OCI-LY3 (cell line): Measurements from ENCODE around the gene DNM1.

Experiments
- EZH2phosphoT487 ChIP-seq: fragments of 200-600 bp; shearing (Covaris generic); IDR thresholded peaks from 2 replicates; pipeline ENCODE4 v1.6.1; 2018; ENCODE audit warnings: antibody characterized with exemption, mixed run types, low read depth
- TF ChIP-seq, protein P1 (sequence below): fragments of 200-600, 300-600 bp; sonication (generic); IDR thresholded peaks from 2 replicates; pipeline ENCODE4 v1.5.1; 2014; ENCODE audit warnings: antibody characterized with exemption, low read length, low read depth

DNA sequence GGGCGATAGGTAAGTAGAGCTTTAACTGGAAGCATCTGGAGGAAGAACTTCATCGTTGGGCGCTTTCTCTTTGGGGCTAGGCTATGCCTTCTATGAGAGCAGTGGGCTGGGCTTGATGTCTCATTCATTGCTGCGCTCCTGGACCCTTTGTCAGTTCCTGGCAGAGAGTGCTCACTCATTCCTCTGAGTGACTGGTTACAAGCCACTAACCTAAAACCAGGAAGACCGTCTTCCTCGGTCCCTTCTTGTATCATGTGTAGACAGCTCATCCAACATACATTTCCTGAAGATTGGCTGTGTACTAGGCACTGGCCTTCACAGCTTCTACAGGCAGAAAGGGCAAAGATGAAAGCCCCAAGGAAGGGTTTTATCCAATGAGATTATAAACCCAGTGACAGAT lies 79.3 kb downstream of the DNM1 start:
- TF ChIP-seq, protein P1, sequence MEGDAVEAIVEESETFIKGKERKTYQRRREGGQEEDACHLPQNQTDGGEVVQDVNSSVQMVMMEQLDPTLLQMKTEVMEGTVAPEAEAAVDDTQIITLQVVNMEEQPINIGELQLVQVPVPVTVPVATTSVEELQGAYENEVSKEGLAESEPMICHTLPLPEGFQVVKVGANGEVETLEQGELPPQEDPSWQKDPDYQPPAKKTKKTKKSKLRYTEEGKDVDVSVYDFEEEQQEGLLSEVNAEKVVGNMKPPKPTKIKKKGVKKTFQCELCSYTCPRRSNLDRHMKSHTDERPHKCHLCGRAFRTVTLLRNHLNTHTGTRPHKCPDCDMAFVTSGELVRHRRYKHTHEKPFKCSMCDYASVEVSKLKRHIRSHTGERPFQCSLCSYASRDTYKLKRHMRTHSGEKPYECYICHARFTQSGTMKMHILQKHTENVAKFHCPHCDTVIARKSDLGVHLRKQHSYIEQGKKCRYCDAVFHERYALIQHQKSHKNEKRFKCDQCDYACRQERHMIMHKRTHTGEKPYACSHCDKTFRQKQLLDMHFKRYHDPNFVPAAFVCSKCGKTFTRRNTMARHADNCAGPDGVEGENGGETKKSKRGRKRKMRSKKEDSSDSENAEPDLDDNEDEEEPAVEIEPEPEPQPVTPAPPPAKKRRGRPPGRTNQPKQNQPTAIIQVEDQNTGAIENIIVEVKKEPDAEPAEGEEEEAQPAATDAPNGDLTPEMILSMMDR: no peak
- TF ChIP-seq EZH2phosphoT487: no peak
